H9 (cell line): Measurements from ENCODE around the gene LRRC27. TPM values are rescaled to one million over a fixed set of nuclear protein-coding genes. Genes with fewer than 3 reads are reported as not detected.

ENCODE experiments used
- DNase-seq: peaks from one replicate; pipeline ENCODE4 v3.0.0-alpha.2; 2017
- H2AFZ ChIP-seq: one replicate; pipeline ENCODE4 v1.6.1; 2013; ENCODE audit warnings: mild to moderate bottlenecking, low read length, control low read depth, moderate library complexity
- H2AK5ac ChIP-seq: 2 replicates; pipeline ENCODE4 v1.6.1; 2013; ENCODE audit warnings: low read length, control low read depth, mixed read lengths; ENCODE audit not compliant: insufficient read length
- H2BK120ac ChIP-seq: one replicate; pipeline ENCODE4 v1.6.1; 2013; ENCODE audit warnings: low read depth, mild to moderate bottlenecking, low read length, control low read depth, inconsistent platforms; ENCODE audit not compliant: poor library complexity, severe bottlenecking
- H2BK12ac ChIP-seq: 2 replicates; pipeline ENCODE4 v1.6.1; 2013; ENCODE audit warnings: low read length, control low read depth, mixed read lengths, low read depth; ENCODE audit not compliant: insufficient read length
- H2BK15ac ChIP-seq: 2 replicates; pipeline ENCODE4 v1.6.1; 2013; ENCODE audit warnings: low read depth, low read length, control low read depth
- H2BK20ac ChIP-seq: one replicate; pipeline ENCODE4 v1.6.1; 2013; ENCODE audit warnings: low read depth, mild to moderate bottlenecking, low read length, control low read depth, inconsistent platforms; ENCODE audit not compliant: poor library complexity, severe bottlenecking
- H2BK5ac ChIP-seq: 2 replicates; pipeline ENCODE4 v1.6.1; 2013; ENCODE audit warnings: low read length, control low read depth, mixed read lengths; ENCODE audit not compliant: insufficient read length
- H3K14ac ChIP-seq: 2 replicates; pipeline ENCODE4 v1.6.1; 2013; ENCODE audit warnings: low read length, control low read depth; ENCODE audit not compliant: insufficient read depth
- H3K18ac ChIP-seq: 2 replicates; pipeline ENCODE4 v1.6.1; 2013; ENCODE audit warnings: low read depth, mild to moderate bottlenecking, mixed read lengths, low read length, control low read depth; ENCODE audit not compliant: insufficient read length
- H3K23ac ChIP-seq: 2 replicates; pipeline ENCODE4 v1.6.1; 2013; ENCODE audit warnings: low read length, control low read depth, mixed read lengths, low read depth; ENCODE audit not compliant: insufficient read length
- H3K23me2 ChIP-seq: 2 replicates; pipeline ENCODE4 v1.6.1; 2013; ENCODE audit warnings: low read depth, mild to moderate bottlenecking, mixed read lengths, low read length, control low read depth; ENCODE audit not compliant: insufficient read length, poor library complexity, severe bottlenecking
- H3K27ac ChIP-seq: 2 replicates; pipeline ENCODE4 v1.5.1; 2013; ENCODE audit warnings: low read length, control low read depth, mixed read lengths, low read depth; ENCODE audit not compliant: insufficient read length
- H3K27me3 ChIP-seq: 2 replicates; pipeline ENCODE4 v1.6.1; 2013; ENCODE audit warnings: low read length, control low read depth, inconsistent platforms; ENCODE audit not compliant: insufficient read depth
- H3K4ac ChIP-seq: 2 replicates; pipeline ENCODE4 v1.6.1; 2013; ENCODE audit warnings: low read depth, mild to moderate bottlenecking, control low read depth, inconsistent platforms, low read length, moderate library complexity
- H3K4me1 ChIP-seq: 2 replicates; pipeline ENCODE4 v1.6.1; 2013; ENCODE audit warnings: low read length, control low read depth, inconsistent platforms; ENCODE audit not compliant: insufficient read depth
- H3K4me2 ChIP-seq: 2 replicates; pipeline ENCODE4 v1.6.1; 2013; ENCODE audit warnings: low read length, control low read depth, mixed read lengths; ENCODE audit not compliant: insufficient read length, insufficient read depth
- H3K56ac ChIP-seq: 2 replicates; pipeline ENCODE4 v1.6.1; 2013; ENCODE audit warnings: low read depth, mild to moderate bottlenecking, mixed read lengths, low read length, control low read depth; ENCODE audit not compliant: insufficient read length
- H3K79me1 ChIP-seq: 2 replicates; pipeline ENCODE4 v1.6.1; 2013; ENCODE audit warnings: low read depth, mild to moderate bottlenecking, moderate library complexity, low read length, control low read depth, inconsistent platforms; ENCODE audit not compliant: insufficient read depth, poor library complexity, severe bottlenecking
- H3K79me2 ChIP-seq: 2 replicates; pipeline ENCODE4 v1.6.1; 2013; ENCODE audit warnings: low read length, control low read depth, inconsistent platforms; ENCODE audit not compliant: insufficient read depth
- H3K9ac ChIP-seq: 2 replicates; pipeline ENCODE4 v1.6.1; 2013; ENCODE audit warnings: low read length, control low read depth, mixed read lengths; ENCODE audit not compliant: insufficient read length; ENCODE audit errors: extremely low read depth
- H3K9me3 ChIP-seq: one replicate; pipeline ENCODE4 v1.6.1; 2013; ENCODE audit warnings: low read depth, low read length, inconsistent platforms; ENCODE audit not compliant: control insufficient read depth
- H3T11ph ChIP-seq: one replicate; pipeline ENCODE4 v1.6.1; 2013; ENCODE audit warnings: mild to moderate bottlenecking, low read length, control low read depth, inconsistent platforms
- H4K20me1 ChIP-seq: one replicate; pipeline ENCODE4 v1.6.1; 2013; ENCODE audit not compliant: control insufficient read depth, insufficient read length, insufficient read depth
- H4K5ac ChIP-seq: 2 replicates; pipeline ENCODE4 v1.6.1; 2013; ENCODE audit warnings: low read depth, mild to moderate bottlenecking, mixed read lengths, low read length, control low read depth; ENCODE audit not compliant: insufficient read length
- H4K8ac ChIP-seq: replicated peaks from 2 replicates; pipeline ENCODE4 v1.6.1; 2013; ENCODE audit warnings: low read length, control low read depth, mixed read lengths, low read depth; ENCODE audit not compliant: insufficient read length
- H4K91ac ChIP-seq: 2 replicates; pipeline ENCODE4 v1.6.1; 2013; ENCODE audit warnings: low read depth, mild to moderate bottlenecking, moderate library complexity, mixed read lengths, low read length, control low read depth; ENCODE audit not compliant: insufficient read length
- H3K27ac Mint-ChIP-seq, 3 experiments: 2 replicates in 2 of 3; 3 replicates in 1 of 3; pipeline ENCODE4 v1.8.0; 2020 to 2021; ENCODE audit warnings: mixed read lengths in 3 of 3, mild to moderate bottlenecking in 1 of 3, moderate library complexity in 1 of 3
- H3K27me3 Mint-ChIP-seq: 2 replicates; pipeline ENCODE4 v1.8.0; 2021; ENCODE audit warnings: low read depth, mild to moderate bottlenecking, moderate library complexity, mixed read lengths
- H3K36me3 Mint-ChIP-seq, 3 experiments: 2 replicates in 2 of 3; 3 replicates in 1 of 3; pipeline ENCODE4 v1.8.0; 2020 to 2021; ENCODE audit warnings: low read depth in 3 of 3, mixed read lengths in 3 of 3; ENCODE audit not compliant: insufficient read depth in 1 of 3
- H3K4me1 Mint-ChIP-seq, 2 experiments: 2 replicates each; pipeline ENCODE4 v1.8.0; 2020; ENCODE audit warnings: mixed read lengths in 2 of 2
- H3K4me3 Mint-ChIP-seq, 2 experiments: 2 replicates in 1 of 2; 3 replicates in 1 of 2; pipeline ENCODE4 v1.8.0; 2020 to 2021; ENCODE audit warnings: mild to moderate bottlenecking in 2 of 2, mixed read lengths in 2 of 2, moderate library complexity in 1 of 2
- H3K9me3 Mint-ChIP-seq, 2 experiments: 2 replicates in 1 of 2; 3 replicates in 1 of 2; pipeline ENCODE4 v1.8.0; 2020; ENCODE audit warnings: mild to moderate bottlenecking in 2 of 2, mixed read lengths in 2 of 2, moderate library complexity in 1 of 2
- CTCF ChIP-seq: fragments of 200-600 bp; sonication (generic); conservative IDR thresholded peaks from 3 replicates; pipeline ENCODE4 v1.8.0; 2021; ENCODE audit warnings: antibody characterized with exemption, mild to moderate bottlenecking
- WGBS: extraction: QIAGEN DNeasy Blood & Tissue Kit; methylation state at CpG from one replicate; pipeline ENCODE4 v1.1.7; 2013; ENCODE audit warnings: missing lambda C conversion rate, low lambda C conversion rate, mixed read lengths; ENCODE audit not compliant: insufficient read length; ENCODE audit errors: extremely low coverage; 5-methylcytosine and 5-hydroxymethylcytosine counted together
- total RNA-seq: library from RNA; stranded (reverse); gene quantifications from 2 replicates; pipeline ENCODE4 v1.2.1, GENCODE V29; 2021

LRRC27 gene
- total RNA-seq, 1 experiment from 2014 or later, result 2.7 TPM

- Histone ChIP-seq H3K79me2 (no peaks in the 10 kb centered on the region), H2AFZ (no peak overlapping the region), H3K27me3 (no peaks in the 10 kb centered on the region), H2AK5ac (no peak overlapping the region), H3K79me1 (no peaks in the 10 kb centered on the region), H3K4me2 (no peak overlapping the region), H4K20me1 (no peaks in the 10 kb centered on the region), H3K9ac (no peak overlapping the region), H3T11ph (no peak overlapping the region), H3K9me3 (no peaks in the 10 kb centered on the region), H3K23ac (no peak overlapping the region), H3K4me1 (no peaks in the 10 kb centered on the region; the same call in 1 of the 2 replicates), H2BK15ac (no peak overlapping the region), H3K23me2 (no peaks in the 10 kb centered on the region), H3K56ac (no peak overlapping the region), H4K5ac (no peak overlapping the region), H3K27ac (no peak overlapping the region), H4K91ac (no peak overlapping the region), H3K18ac (no peak overlapping the region), H2BK5ac (no peak overlapping the region), H2BK12ac (no peak overlapping the region), H4K8ac (no peak overlapping the region), H3K14ac (no peak overlapping the region), H2BK120ac (no peak overlapping the region), H3K4ac (no peak overlapping the region), H2BK20ac (no peak overlapping the region)
- peaks cover 7 to 14% of the 10 kb centered on the region in 2 experiments for H3K4me1 Mint-ChIP-seq
- no peak for DNase-seq
- peaks cover 7 to 8% of the 10 kb centered on the region in 2 experiments for H3K9me3 Mint-ChIP-seq
- TF ChIP-seq CTCF, result no peak
- no CpG with 5 or more reads among the region's 4 CpGs for WGBS
- peaks cover 11% of the 10 kb centered on the region for H3K27me3 Mint-ChIP-seq
- no peak overlapping the region for H3K27ac Mint-ChIP-seq
- H3K4me3 Mint-ChIP-seq, result no peak overlapping the region
- H3K36me3 Mint-ChIP-seq, result peaks cover 0 to 8% (median 7%) of the 10 kb centered on the region in 3 experiments; a peak in 3 of 7 replicates
Measured at GRCh38 chr10:132391676-132392020, 59.7 kb downstream of the LRRC27 start.
